Suprapubic skin (tissue), 3 donors: ENCODE data around the gene PDE8A.

Experiments used
- CTCF ChIP-seq, 2 donors: fragments of 200-600 bp in 1 of 2; fragments of 450-650 bp in 1 of 2; sonication (generic) in 1 of 2; IDR thresholded peaks; one replicate each; pipeline ENCODE4 v1.5.1; 2016 to 2019; ENCODE audit warnings: antibody characterized with exemption in 2 of 2, mild to moderate bottlenecking in 1 of 2, moderate library complexity in 1 of 2
- POLR2A ChIP-seq, 2 donors: fragments of 450-650 bp; IDR thresholded peaks; one replicate each; pipeline ENCODE4 v1.6.1; 2017; ENCODE audit warnings: antibody characterized with exemption in 2 of 2, mild to moderate bottlenecking in 2 of 2, moderate library complexity in 2 of 2

DNA sequence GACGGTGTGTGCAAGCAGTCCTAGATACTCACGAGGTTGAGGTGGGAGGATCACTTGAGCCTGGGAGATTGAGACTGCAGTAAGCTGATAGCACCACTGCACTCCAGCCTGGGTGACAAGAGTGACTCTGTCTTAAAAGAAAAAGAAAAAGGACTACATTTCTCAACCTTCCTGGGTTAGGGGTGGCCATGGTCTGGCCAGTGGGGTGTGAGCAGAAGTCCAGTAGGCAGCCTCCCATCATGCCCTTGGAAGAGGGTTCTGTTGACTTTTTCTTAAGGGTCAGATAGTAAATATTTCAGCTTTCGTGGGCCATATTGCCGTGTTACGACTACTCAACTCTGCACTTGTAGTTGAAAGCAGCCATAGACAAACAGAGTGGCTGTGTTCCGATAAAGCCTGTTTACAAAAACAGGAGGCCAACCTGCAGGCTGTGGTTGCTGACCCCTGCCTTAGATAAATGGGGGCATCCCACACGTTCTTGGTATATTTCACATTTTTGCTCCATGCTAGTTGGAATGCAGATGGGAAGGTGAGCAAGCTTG is 31.0 kb upstream of the PDE8A start:
- no peak for TF ChIP-seq CTCF (IDR thresholded peaks at IDR 0.05)
- no peak for TF ChIP-seq POLR2A (IDR thresholded peaks at IDR 0.05)
